CD4-positive, alpha-beta T cell treated with Interferon alpha-2 for 1 hour (primary cell): Measurements from ENCODE around the gene MYT1.

Experiments used
- DNase-seq, 2 donors: peaks; one replicate each; pipeline ENCODE4 v3.0.0-alpha.2; 2020 to 2022

MYT1 gene

GRCh38 chr20:64253443-64253842 lies 89.2 kb downstream of the MYT1 start:
- DNase-seq, result no peak

- no peak for DNase-seq
Observed at GRCh38 chr20:64254156-64254555, 89.9 kb downstream of the MYT1 start.

- no peak for DNase-seq
Observed at GRCh38 chr20:64254571-64255360, 90.5 kb downstream of the MYT1 start.

- peak; percentile 85 to 90 for DNase-seq
Observed at GRCh38 chr20:64255361-64256281, 91.4 kb downstream of the MYT1 start, which contains the start of gene PCMTD2. TSS of gene PCMTD2 (plus strand) at chr20:64255748. CDS start at chr20:64259966, 4,218 bp downstream.

- peak in 1 of 2 donors; percentile 12 for DNase-seq
Observed at GRCh38 chr20:64256282-64256935, 92.2 kb downstream of the MYT1 start.

- DNase-seq, result no peak
Observed at GRCh38 chr20:64257107-64257757, 93.0 kb downstream of the MYT1 start.

- no peak for DNase-seq
Observed at GRCh38 chr20:64258071-64258823, 94.0 kb downstream of the MYT1 start.

- no peak for DNase-seq
Observed at GRCh38 chr20:64260239-64260638, 96.0 kb downstream of the MYT1 start.

- DNase-seq, result no peak
Observed at GRCh38 chr20:64261138-64261537, 96.9 kb downstream of the MYT1 start.

- no peak for DNase-seq
Observed at GRCh38 chr20:64264091-64264490, 99.8 kb downstream of the MYT1 start.

GRCh38 chr20:64265201-64265600 lies 100.9 kb downstream of the MYT1 start:
- DNase-seq, result no peak

GRCh38 chr20:64266988-64267387 lies 102.7 kb downstream of the MYT1 start:
- no peak for DNase-seq

GRCh38 chr20:64268174-64268573 lies 103.9 kb downstream of the MYT1 start:
- DNase-seq, result no peak

- DNase-seq, result no peak
Observed at GRCh38 chr20:64269604-64270411, 105.6 kb downstream of the MYT1 start.

GRCh38 chr20:64271636-64272035 lies 107.4 kb downstream of the MYT1 start:
- DNase-seq, result no peak

- no peak for DNase-seq
Observed at GRCh38 chr20:64273109-64273508, 108.9 kb downstream of the MYT1 start.

GRCh38 chr20:64276817-64277216 lies 112.6 kb downstream of the MYT1 start:
- no peak for DNase-seq

GRCh38 chr20:64277571-64278316 lies 113.5 kb downstream of the MYT1 start:
- no peak for DNase-seq

GRCh38 chr20:64278317-64278681 lies 114.0 kb downstream of the MYT1 start:
- DNase-seq, result no peak

GRCh38 chr20:64279826-64280459 lies 115.7 kb downstream of the MYT1 start:
- DNase-seq, result no peak
